Neutrophil (primary cell): ENCODE results near the gene PCBD1.
"Not testable (repeated sequence)": the region's sequence is repeated elsewhere in the genome, so short reads cannot be mapped to it uniquely, and the experiment has no call there.

Source experiments
- H3K27ac ChIP-seq: fragments of 200-600 bp; sonication (generic); 2 replicates; pipeline ENCODE4 v1.5.1; 2016; ENCODE audit warnings: mild to moderate bottlenecking, moderate library complexity
- H3K27me3 ChIP-seq: fragments of 200-600 bp; sonication (generic); 2 replicates; pipeline ENCODE4 v1.6.0; 2016; ENCODE audit warnings: mild to moderate bottlenecking
- H3K36me3 ChIP-seq: fragments of 200-600 bp; sonication (generic); 2 replicates; pipeline ENCODE4 v1.5.1; 2017
- H3K4me1 ChIP-seq, 2 experiments: fragments of 200-600 bp in 1 of 2; sonication (generic) in 1 of 2; 1 replicate in 1 of 2; 2 replicates in 1 of 2; pipeline versions ENCODE4 v1.5.1 to v1.6.1; 2013 to 2016; ENCODE audit warnings: low read depth in 1 of 2, low read length in 1 of 2, mild to moderate bottlenecking in 1 of 2, moderate library complexity in 1 of 2; ENCODE audit not compliant: control insufficient read depth in 1 of 2, insufficient read depth in 1 of 2
- H3K4me3 ChIP-seq, 2 experiments: fragments of 200-600 bp in 1 of 2; sonication (generic) in 1 of 2; 1 replicate in 1 of 2; 2 replicates in 1 of 2; pipeline ENCODE4 v1.5.1; 2013 to 2016; ENCODE audit warnings: low read depth in 1 of 2, low read length in 1 of 2, mild to moderate bottlenecking in 1 of 2, moderate library complexity in 1 of 2
- H3K9me3 ChIP-seq: fragments of 200-600 bp; sonication (generic); 2 replicates; pipeline ENCODE4 v1.5.1; 2016
- CTCF ChIP-seq: fragments of 200-600 bp; sonication (generic); IDR thresholded peaks from 2 replicates; pipeline ENCODE4 v1.5.1; 2016; ENCODE audit warnings: antibody characterized with exemption

Gene PCBD1

DNA sequence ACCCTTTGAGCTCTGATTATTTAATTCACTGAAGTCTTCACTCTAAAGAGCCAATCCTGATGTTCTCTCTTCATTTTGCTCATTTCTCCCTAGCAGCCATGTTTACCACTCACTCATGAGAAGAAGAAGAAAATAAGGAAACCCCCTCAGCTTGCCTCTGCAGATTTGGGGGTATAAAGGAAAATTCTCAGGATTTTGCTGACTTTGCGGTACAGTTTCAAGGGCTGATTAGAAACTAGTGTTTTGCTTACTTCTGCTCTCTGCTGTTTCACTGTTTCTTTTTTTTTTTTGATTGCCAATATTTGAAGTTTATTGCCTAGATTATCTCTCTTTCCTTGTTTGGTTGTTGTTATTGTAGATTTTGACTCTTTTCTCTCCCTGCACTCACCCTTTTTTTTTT lies 23.4 kb downstream of the PCBD1 start:
- H3K4me3 ChIP-seq = no peak overlapping the region
- peaks cover 31% of the 10 kb centered on the region for H3K36me3 ChIP-seq
- H3K27ac ChIP-seq = no peak overlapping the region
- H3K27me3 ChIP-seq = no peaks in the 10 kb centered on the region
- peaks cover 0 to 5% of the 10 kb centered on the region in 2 experiments for H3K4me1 ChIP-seq
- TF ChIP-seq CTCF = no peak
- no peaks in the 10 kb centered on the region for H3K9me3 ChIP-seq

DNA sequence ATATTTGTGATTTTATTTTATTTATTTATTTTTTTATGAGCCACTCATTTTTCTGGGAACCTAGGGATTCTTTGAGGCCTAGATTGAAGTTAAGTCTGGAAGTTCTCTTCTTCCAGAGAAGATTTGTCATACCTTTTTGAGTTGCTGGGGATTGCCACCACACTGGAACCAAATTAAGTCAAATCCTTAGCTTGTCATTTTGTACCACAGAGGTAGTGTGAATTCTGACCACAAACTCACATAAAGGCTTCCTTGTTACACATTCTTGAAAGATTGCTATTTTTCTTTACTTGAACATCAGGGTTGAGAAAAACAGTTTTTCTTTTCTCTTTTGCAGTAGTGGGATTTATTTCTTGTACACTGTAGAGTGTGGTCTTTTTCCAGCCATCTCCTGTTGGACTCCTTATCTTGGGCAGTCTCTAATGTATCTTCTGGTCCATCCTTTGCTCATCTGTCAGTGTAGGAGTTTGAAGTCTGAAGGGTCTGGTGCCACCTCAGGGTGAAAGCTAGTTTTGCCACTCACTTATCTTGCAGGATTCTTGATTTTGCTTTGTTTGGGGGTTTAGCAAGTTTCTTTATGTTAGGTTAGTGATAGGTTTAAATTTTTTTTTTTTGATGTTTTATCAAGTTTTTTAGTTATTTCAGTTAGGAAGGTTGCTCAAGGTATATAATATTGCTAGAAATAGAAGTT lies 24.8 kb downstream of the PCBD1 start:
- Histone ChIP-seq H3K27me3 (no peaks in the 10 kb centered on the region), H3K27ac (no peak overlapping the region), H3K4me1 (peaks cover 0 to 5% of the 10 kb centered on the region in 2 experiments), H3K36me3 (peaks cover 41% of the 10 kb centered on the region), H3K4me3 (no peak overlapping the region), H3K9me3 (no peaks in the 10 kb centered on the region)
- no peak for TF ChIP-seq CTCF

DNA sequence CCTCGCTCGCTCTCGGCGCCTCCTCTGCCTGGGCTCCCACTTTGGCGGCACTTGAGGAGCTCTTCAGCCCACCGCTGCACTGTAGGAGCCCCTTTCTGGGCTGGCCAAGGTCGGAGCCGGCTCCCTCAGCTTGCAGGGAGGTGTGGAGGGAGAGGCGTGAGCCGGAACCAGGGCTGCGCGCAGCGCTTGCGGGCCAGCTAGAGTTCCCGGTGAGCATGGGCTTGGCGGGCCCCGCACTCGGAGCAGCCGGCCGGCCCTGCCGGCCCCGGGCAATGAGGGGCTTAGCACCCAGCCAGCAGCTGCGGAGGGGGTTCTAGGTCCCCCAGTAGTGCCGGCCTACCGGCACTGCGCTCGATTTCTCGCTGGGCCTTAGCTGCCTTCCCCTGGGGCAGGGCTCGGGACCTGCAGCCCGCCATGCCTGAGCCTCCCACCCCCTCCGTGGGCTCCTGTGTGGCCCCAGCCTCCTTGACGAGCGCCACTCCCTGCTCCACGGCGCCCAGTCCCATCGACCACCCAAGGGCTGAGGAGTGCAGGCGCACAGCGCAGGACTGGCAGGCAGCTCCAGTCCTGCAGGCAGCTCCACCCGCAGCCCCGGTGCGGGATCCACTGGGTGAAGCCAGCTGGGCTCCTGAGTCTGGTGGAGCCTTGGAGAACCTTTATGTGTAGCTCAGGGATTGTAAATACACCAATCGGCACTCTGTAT lies 26.7 kb downstream of the PCBD1 start:
- peaks cover 50% of the 10 kb centered on the region for H3K36me3 ChIP-seq
- H3K4me3 ChIP-seq, H3K27ac ChIP-seq: not testable (repeated sequence)

DNA sequence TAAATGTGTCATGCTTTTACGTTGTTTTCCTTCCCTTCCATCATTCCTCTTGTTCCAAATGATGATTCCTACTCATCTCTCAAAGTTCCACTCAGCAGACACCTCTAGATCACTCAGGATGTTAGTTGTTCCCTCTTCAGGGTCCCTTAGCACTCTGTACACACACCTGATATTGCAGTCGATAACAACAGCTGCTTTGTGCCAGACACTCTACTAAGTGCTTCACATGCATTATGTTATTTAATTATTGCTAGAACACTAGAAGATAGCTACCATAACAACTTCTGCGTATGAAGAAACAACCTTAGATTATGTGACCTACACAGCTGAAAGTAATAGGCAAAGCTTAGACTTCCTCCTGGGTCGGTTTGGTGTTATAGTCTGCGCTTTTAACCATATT lies 29.6 kb downstream of the PCBD1 start:
- no peak overlapping the region for H3K4me3 ChIP-seq
- TF ChIP-seq CTCF = no peak
- H3K36me3 ChIP-seq = peaks cover 65% of the 10 kb centered on the region
- H3K4me1 ChIP-seq = no peaks in the 10 kb centered on the region
- H3K27me3 ChIP-seq = no peaks in the 10 kb centered on the region
- H3K27ac ChIP-seq = no peak overlapping the region
- H3K9me3 ChIP-seq = no peaks in the 10 kb centered on the region

More for the DNA sequence above, 26.7 kb downstream of the PCBD1 start:
- H3K9me3 ChIP-seq, H3K4me1 ChIP-seq, H3K27me3 ChIP-seq: not testable (repeated sequence)

GRCh38 chr10:70856454-70856853 lies 31.9 kb downstream of the PCBD1 start:
- Histone ChIP-seq H3K4me1 (no peaks in the 10 kb centered on the region), H3K27me3 (no peaks in the 10 kb centered on the region), H3K36me3 (peaks cover 55% of the 10 kb centered on the region), H3K4me3 (no peak overlapping the region), H3K9me3 (no peaks in the 10 kb centered on the region), H3K27ac (no peak overlapping the region)
- no peak for TF ChIP-seq CTCF

DNA sequence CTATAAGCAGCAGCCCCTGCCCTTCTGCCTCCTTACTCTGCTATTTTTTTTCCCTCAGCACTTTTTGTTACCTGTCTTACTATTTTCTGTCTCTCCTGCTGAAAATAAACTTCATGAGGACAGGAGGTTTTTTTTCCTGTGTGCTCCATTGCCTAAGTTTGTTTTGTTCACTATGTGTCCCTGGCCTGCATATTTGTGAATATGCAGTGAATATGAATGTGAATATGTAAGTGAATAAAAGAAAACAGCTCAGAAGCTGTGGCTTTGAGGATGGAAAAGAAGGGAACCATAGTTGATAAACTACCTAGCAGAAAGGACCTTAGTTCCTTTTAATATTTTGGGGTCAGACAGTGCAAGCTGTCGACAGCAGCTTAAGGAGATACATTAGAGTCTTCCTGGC lies 34.9 kb downstream of the PCBD1 start:
- Histone ChIP-seq H3K4me1 (no peaks in the 10 kb centered on the region), H3K27ac (no peak overlapping the region), H3K27me3 (no peaks in the 10 kb centered on the region), H3K9me3 (no peaks in the 10 kb centered on the region), H3K36me3 (peaks cover 32% of the 10 kb centered on the region), H3K4me3 (no peak overlapping the region)
- no peak for TF ChIP-seq CTCF
